ENCODE results near the gene MTAP. TPM values are rescaled to one million over a fixed set of nuclear protein-coding genes. Genes with fewer than 3 reads are reported as not detected.

MTAP gene
- polyA plus RNA-seq, 1 donor (not counting 4 experiments of a cell fraction or from before 2014, with no cell fraction given) = 48.7 TPM

DNA sequence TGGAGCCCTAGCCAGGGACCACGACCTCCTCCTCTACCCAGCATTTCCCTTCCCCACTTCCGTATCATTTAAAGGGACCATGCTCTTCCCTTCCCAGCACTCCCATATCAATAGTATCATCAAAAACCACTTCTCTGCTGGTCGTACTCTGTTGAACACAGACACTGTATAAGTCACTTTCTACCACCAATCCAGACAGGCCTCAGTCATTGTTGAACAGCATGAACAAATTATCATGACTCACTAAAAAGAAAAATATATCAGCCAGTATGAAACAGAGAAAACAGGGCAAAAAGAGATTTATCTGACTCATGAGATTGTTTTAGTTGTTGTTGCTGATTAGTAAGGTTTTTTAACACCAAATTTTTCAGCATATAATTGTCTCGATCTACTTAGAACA is 101.9 kb downstream of the MTAP start:
- H4K20me1 ChIP-seq (ENCODE audit: control insufficient read depth, extremely low read depth, insufficient read depth, low read length) = no peaks in the 10 kb centered on the region
- H3K4me2 ChIP-seq (ENCODE audit: control insufficient read depth, extremely low read depth, insufficient read depth, low read depth, low read length) = no peak overlapping the region
- dilution Hi-C loops (cut with MboI; ENCODE audit: extremely low pct_ligation_motif_present, low sequenced_read_pairs) = no loop called here
- TF ChIP-seq EZH2 (IDR thresholded peaks at IDR 0.05; ENCODE audit: low read length) = no peak
- TF ChIP-seq, protein P1, sequence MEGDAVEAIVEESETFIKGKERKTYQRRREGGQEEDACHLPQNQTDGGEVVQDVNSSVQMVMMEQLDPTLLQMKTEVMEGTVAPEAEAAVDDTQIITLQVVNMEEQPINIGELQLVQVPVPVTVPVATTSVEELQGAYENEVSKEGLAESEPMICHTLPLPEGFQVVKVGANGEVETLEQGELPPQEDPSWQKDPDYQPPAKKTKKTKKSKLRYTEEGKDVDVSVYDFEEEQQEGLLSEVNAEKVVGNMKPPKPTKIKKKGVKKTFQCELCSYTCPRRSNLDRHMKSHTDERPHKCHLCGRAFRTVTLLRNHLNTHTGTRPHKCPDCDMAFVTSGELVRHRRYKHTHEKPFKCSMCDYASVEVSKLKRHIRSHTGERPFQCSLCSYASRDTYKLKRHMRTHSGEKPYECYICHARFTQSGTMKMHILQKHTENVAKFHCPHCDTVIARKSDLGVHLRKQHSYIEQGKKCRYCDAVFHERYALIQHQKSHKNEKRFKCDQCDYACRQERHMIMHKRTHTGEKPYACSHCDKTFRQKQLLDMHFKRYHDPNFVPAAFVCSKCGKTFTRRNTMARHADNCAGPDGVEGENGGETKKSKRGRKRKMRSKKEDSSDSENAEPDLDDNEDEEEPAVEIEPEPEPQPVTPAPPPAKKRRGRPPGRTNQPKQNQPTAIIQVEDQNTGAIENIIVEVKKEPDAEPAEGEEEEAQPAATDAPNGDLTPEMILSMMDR (optimal IDR thresholded peaks at IDR 0.05 in 1 of 3, IDR thresholded peaks at IDR 0.05 in 1 of 3, conservative IDR thresholded peaks at IDR 0.05 in 1 of 3; ENCODE audit: extremely low read depth in 1 of 3, insufficient read depth in 2 of 3, low read length in 3 of 3) = no peak
- H3K79me2 ChIP-seq (ENCODE audit: control insufficient read depth, insufficient read depth, low read length) = no peaks in the 10 kb centered on the region
- no peaks in the 10 kb centered on the region for H3K4me1 ChIP-seq (ENCODE audit: control insufficient read depth, extremely low read depth, insufficient read depth, low read length)
- H3K4me3 ChIP-seq (ENCODE audit: control insufficient read depth in 2 of 3, extremely low read depth in 1 of 3, insufficient read depth in 2 of 3, low read depth in 1 of 3, low read length in 3 of 3) = no peak overlapping the region
- no peak overlapping the region for H2AFZ ChIP-seq (ENCODE audit: control insufficient read depth, low read length)
- H3K27me3 ChIP-seq (ENCODE audit: control insufficient read depth, extremely low read depth, insufficient read depth, low read length) = no peaks in the 10 kb centered on the region
- H3K36me3 ChIP-seq (ENCODE audit: control insufficient read depth in 2 of 2, extremely low read depth in 1 of 2, insufficient read depth in 2 of 2, low read length in 2 of 2) = no peaks in the 10 kb centered on the region
- H3K27ac ChIP-seq (ENCODE audit: control insufficient read depth, insufficient read depth, low read length) = no peak overlapping the region
- FAIRE-seq (no peak), DNase-seq (ENCODE audit: low read depth, low spot score) (no peak)
- no peak overlapping the region for H3K9ac ChIP-seq (ENCODE audit: control insufficient read depth, extremely low read depth, insufficient read depth, low read length)
- H3K9me1 ChIP-seq (ENCODE audit: control insufficient read depth, extremely low read depth, insufficient read depth, low read length) = no peaks in the 10 kb centered on the region
- no peaks in the 10 kb centered on the region for H3K9me3 ChIP-seq (ENCODE audit: control insufficient read depth, low read depth, low read length)

DNA sequence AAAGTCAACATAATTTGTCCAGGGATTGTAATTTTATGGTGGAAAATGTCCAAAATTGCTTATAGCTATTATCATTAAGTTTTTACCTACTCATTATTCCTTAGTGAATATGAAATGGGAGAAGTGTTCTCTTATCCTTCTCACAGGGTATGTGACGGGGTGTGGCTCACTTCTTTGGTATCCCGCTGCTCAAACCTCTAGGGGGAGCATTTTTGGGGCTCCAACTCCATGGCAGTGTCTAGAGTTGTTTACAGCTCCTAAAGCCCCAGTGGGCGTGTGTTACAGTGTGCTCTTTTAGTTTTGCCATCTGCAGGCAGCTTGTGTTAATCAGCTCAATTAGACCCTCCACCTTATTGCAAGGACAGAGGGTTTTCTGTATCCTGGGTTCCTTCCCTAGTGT is 102.3 kb downstream of the MTAP start:
- DNase-seq (ENCODE audit: low read depth, low spot score) (no peak), FAIRE-seq (no peak)
- no peaks in the 10 kb centered on the region for H3K4me1 ChIP-seq (ENCODE audit: control insufficient read depth, extremely low read depth, insufficient read depth, low read length)
- H2AFZ ChIP-seq (ENCODE audit: control insufficient read depth, low read length) = no peak overlapping the region
- dilution Hi-C loops (cut with MboI; ENCODE audit: extremely low pct_ligation_motif_present, low sequenced_read_pairs) = no loop called here
- H3K27ac ChIP-seq (ENCODE audit: control insufficient read depth, insufficient read depth, low read length) = no peak overlapping the region
- no peak for TF ChIP-seq EZH2 (IDR thresholded peaks at IDR 0.05; ENCODE audit: low read length)
- TF ChIP-seq, protein P1 (optimal IDR thresholded peaks at IDR 0.05 in 1 of 3, IDR thresholded peaks at IDR 0.05 in 1 of 3, conservative IDR thresholded peaks at IDR 0.05 in 1 of 3; ENCODE audit: extremely low read depth in 1 of 3, insufficient read depth in 2 of 3, low read length in 3 of 3) = peak in 1 of 3 experiments; percentile 13
- no peaks in the 10 kb centered on the region for H3K79me2 ChIP-seq (ENCODE audit: control insufficient read depth, insufficient read depth, low read length)
- H3K9ac ChIP-seq (ENCODE audit: control insufficient read depth, extremely low read depth, insufficient read depth, low read length) = no peak overlapping the region
- no peaks in the 10 kb centered on the region for H3K9me1 ChIP-seq (ENCODE audit: control insufficient read depth, extremely low read depth, insufficient read depth, low read length)
- no peaks in the 10 kb centered on the region for H3K36me3 ChIP-seq (ENCODE audit: control insufficient read depth in 2 of 2, extremely low read depth in 1 of 2, insufficient read depth in 2 of 2, low read length in 2 of 2)
- no peaks in the 10 kb centered on the region for H3K9me3 ChIP-seq (ENCODE audit: control insufficient read depth, low read depth, low read length)
- no peaks in the 10 kb centered on the region for H4K20me1 ChIP-seq (ENCODE audit: control insufficient read depth, extremely low read depth, insufficient read depth, low read length)
- no peaks in the 10 kb centered on the region for H3K27me3 ChIP-seq (ENCODE audit: control insufficient read depth, extremely low read depth, insufficient read depth, low read length)
- H3K4me3 ChIP-seq (ENCODE audit: control insufficient read depth in 2 of 3, extremely low read depth in 1 of 3, insufficient read depth in 2 of 3, low read depth in 1 of 3, low read length in 3 of 3) = no peak overlapping the region
- no peak overlapping the region for H3K4me2 ChIP-seq (ENCODE audit: control insufficient read depth, extremely low read depth, insufficient read depth, low read depth, low read length)
